ENCODE measurements around the gene FAM177A1. TPM values are rescaled to one million over a fixed set of nuclear protein-coding genes. Genes with fewer than 3 reads are reported as not detected.

The FAM177A1 gene
- total and polyA plus RNA-seq, 2 donors (not counting 3 experiments of a cell fraction or from before 2014, with no cell fraction given): 19.9 to 64.1 TPM

DNA sequence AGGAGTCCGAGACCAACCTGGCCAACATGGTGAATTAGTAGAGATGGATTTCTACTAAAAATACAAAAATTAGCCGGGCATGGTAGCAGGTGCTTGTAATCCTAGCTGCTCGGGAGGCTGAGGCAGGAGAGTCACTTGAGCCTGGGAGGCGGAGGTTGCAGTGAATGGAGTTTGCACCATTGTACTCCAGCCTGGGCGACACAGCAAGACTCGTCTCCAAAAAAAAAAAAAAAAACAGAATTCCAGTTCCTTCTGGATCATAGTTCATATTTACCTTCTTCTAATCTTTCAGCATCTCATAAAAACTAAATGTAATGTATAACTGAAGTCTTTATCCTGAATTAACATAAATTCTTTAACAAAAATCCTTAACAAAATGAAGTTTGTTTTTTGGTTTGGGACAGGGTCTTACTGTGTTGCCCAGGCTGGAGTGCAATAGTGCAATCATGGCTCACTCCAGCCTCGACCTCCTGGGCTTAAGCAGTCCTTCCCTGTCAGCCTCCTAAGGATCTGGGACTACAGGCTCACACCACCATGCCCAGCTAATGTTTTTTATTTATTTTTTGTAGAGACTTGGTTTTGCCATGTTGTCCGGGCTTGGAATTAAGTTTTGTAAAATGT, 37.6 kb downstream of the FAM177A1 start:
- Histone ChIP-seq H3K27ac (ENCODE audit: insufficient read depth, low read depth, low read length) (no peak overlapping the region), H3K79me2 (ENCODE audit: control insufficient read depth, insufficient read depth, low read length) (no peaks in the 10 kb centered on the region), H3K9me3 (replicated peaks; ENCODE audit: control insufficient read depth, insufficient read depth, low read length) (no peaks in the 10 kb centered on the region), H2AFZ (ENCODE audit: low read depth, low read length) (no peak overlapping the region), H3K4me2 (ENCODE audit: insufficient read depth, low read length) (no peak overlapping the region), H3K4me1 (ENCODE audit: control insufficient read depth, extremely low read depth, insufficient read depth, low read length) (no peaks in the 10 kb centered on the region), H3K4me3 (replicated peaks in 1 of 3; ENCODE audit: insufficient read depth in 1 of 3, low read depth in 1 of 3, low read length in 3 of 3) (no peak overlapping the region), H3K27me3 (ENCODE audit: control insufficient read depth in 2 of 2, insufficient read depth in 2 of 2, low read length in 2 of 2) (no peaks in the 10 kb centered on the region), H3K36me3 (ENCODE audit: control insufficient read depth in 2 of 2, extremely low read depth in 1 of 2, insufficient read depth in 2 of 2, low read length in 2 of 2) (peaks cover 2 to 4% of the 10 kb centered on the region in 2 experiments), H3K9ac (replicated peaks; ENCODE audit: extremely low read depth, insufficient read depth, low read length) (no peak overlapping the region), H4K20me1 (replicated peaks; ENCODE audit: control insufficient read depth, extremely low read depth, insufficient read depth, low read length) (no peaks in the 10 kb centered on the region), H3K9me1 (replicated peaks; ENCODE audit: control insufficient read depth, extremely low read depth, insufficient read depth, low read length) (no peaks in the 10 kb centered on the region)
- TF ChIP-seq, protein P1, sequence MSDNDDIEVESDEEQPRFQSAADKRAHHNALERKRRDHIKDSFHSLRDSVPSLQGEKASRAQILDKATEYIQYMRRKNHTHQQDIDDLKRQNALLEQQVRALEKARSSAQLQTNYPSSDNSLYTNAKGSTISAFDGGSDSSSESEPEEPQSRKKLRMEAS (IDR thresholded peaks at IDR 0.05; ENCODE audit: insufficient read depth, insufficient read length): no peak
- TF ChIP-seq JUN (IDR thresholded peaks at IDR 0.05; ENCODE audit: borderline replicate concordance, insufficient read depth, insufficient read length, low read depth) (no peak), GATA2 (IDR thresholded peaks at IDR 0.05; ENCODE audit: insufficient read depth, insufficient read length, low read depth, low read length) (no peak), FOS (IDR thresholded peaks at IDR 0.05; ENCODE audit: borderline replicate concordance, insufficient read depth, low read length) (no peak), POLR2A (IDR thresholded peaks at IDR 0.05; ENCODE audit: low read depth, low read length) (no peak), EZH2 (IDR thresholded peaks at IDR 0.05; ENCODE audit: borderline replicate concordance, low read depth, low read length, severe bottlenecking) (no peak), POLR2AphosphoS5 (IDR thresholded peaks at IDR 0.05; ENCODE audit: insufficient read depth, low read depth, low read length) (no peak), MYC (IDR thresholded peaks at IDR 0.05; ENCODE audit: low read depth, low read length) (no peak)
- TF ChIP-seq, protein P2, sequence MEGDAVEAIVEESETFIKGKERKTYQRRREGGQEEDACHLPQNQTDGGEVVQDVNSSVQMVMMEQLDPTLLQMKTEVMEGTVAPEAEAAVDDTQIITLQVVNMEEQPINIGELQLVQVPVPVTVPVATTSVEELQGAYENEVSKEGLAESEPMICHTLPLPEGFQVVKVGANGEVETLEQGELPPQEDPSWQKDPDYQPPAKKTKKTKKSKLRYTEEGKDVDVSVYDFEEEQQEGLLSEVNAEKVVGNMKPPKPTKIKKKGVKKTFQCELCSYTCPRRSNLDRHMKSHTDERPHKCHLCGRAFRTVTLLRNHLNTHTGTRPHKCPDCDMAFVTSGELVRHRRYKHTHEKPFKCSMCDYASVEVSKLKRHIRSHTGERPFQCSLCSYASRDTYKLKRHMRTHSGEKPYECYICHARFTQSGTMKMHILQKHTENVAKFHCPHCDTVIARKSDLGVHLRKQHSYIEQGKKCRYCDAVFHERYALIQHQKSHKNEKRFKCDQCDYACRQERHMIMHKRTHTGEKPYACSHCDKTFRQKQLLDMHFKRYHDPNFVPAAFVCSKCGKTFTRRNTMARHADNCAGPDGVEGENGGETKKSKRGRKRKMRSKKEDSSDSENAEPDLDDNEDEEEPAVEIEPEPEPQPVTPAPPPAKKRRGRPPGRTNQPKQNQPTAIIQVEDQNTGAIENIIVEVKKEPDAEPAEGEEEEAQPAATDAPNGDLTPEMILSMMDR (IDR thresholded peaks at IDR 0.05; ENCODE audit: extremely low read depth in 1 of 2, insufficient read depth in 1 of 2, low read depth in 1 of 2, low read length in 2 of 2): no peak
- no TSS peak for BruUV-seq (replicated peaks)
- CTCF ChIA-PET: no interaction called here
- DNase-seq (ENCODE audit: low read depth, low spot score): no peak
- dilution Hi-C loops (cut with MboI; ENCODE audit: extremely low pct_ligation_motif_present, low sequenced_read_pairs): no loop called here
- intact Hi-C loops (cut with micrococcal nuclease): no loop called here
- POLR2A ChIA-PET: interaction anchor here (0.6 kb wide), 1 partner anchor 587 kb away, joined by 4 read pairs; no protein-coding TSS in a partner anchor
- FAIRE-seq: no peak

Measured in endothelial cell of umbilical vein (primary cell).